HepG2 (cell line): ENCODE measurements around the gene KCNJ14. TPM values are rescaled to one million over a fixed set of nuclear protein-coding genes. Genes with fewer than 3 reads are reported as not detected.

ENCODE experiments used
- CSRNP2 ChIP-seq: sonication (generic); formaldehyde crosslinking; conservative IDR thresholded peaks from 2 replicates; pipeline ENCODE4 v1.8.0; 2022; ENCODE audit warnings: low read depth, missing genetic modification reagents
- DPF2 ChIP-seq: sonication (generic); formaldehyde crosslinking; IDR thresholded peaks from 2 replicates; pipeline ENCODE4 v1.4.0; 2020; ENCODE audit warnings: mild to moderate bottlenecking, low read depth, missing genetic modification reagents, borderline replicate concordance
- IKZF5 ChIP-seq: IDR thresholded peaks from 2 replicates; pipeline ENCODE4 v1.6.1; 2018; ENCODE audit warnings: missing genetic modification reagents, mild to moderate bottlenecking, missing compliant biosample characterization
- KDM2A ChIP-seq: sonication (generic); formaldehyde crosslinking; IDR thresholded peaks from 2 replicates; pipeline ENCODE4 v1.4.0; 2020; ENCODE audit warnings: low read depth, missing genetic modification reagents, borderline replicate concordance
- KDM3A ChIP-seq: IDR thresholded peaks from 2 replicates; pipeline ENCODE4 v1.6.1; 2018; ENCODE audit warnings: low read depth, missing compliant biosample characterization
- KLF12 ChIP-seq: sonication (generic); formaldehyde crosslinking; IDR thresholded peaks from 2 replicates; pipeline ENCODE4 v1.4.0; 2020; ENCODE audit warnings: missing genetic modification reagents, borderline replicate concordance
- NR2F6 ChIP-seq, 2 experiments: IDR thresholded peaks; 2 replicates each; pipeline ENCODE4 v1.6.1; 2016; ENCODE audit warnings: antibody characterized with exemption in 1 of 2, mild to moderate bottlenecking in 1 of 2
- PRDM10 ChIP-seq: sonication (generic); formaldehyde crosslinking; IDR thresholded peaks from 2 replicates; pipeline ENCODE4 v1.4.0; 2020; ENCODE audit warnings: low read depth, missing genetic modification reagents
- REL ChIP-seq: sonication (generic); formaldehyde crosslinking; conservative IDR thresholded peaks from 2 replicates; pipeline ENCODE4 v1.8.0; 2022; ENCODE audit warnings: mild to moderate bottlenecking, missing genetic modification reagents, moderate library complexity
- REPIN1 ChIP-seq: sonication (generic); formaldehyde crosslinking; IDR thresholded peaks from 2 replicates; pipeline ENCODE4 v1.8.0; 2022; ENCODE audit warnings: missing genetic modification reagents, low read depth, mild to moderate bottlenecking, borderline replicate concordance
- SMAD9 ChIP-seq: sonication (generic); formaldehyde crosslinking; IDR thresholded peaks from 2 replicates; pipeline ENCODE4 v1.5.1; 2020; ENCODE audit warnings: mild to moderate bottlenecking, missing genetic modification reagents
- SRSF1 ChIP-seq: fragments of 200-400 bp; formaldehyde crosslinking; optimal IDR thresholded peaks from 2 replicates; pipeline ENCODE3; 2017; ENCODE audit warnings: mild to moderate bottlenecking, low read depth, low read length, moderate library complexity
- THAP11 ChIP-seq: IDR thresholded peaks from 2 replicates; pipeline ENCODE4 v1.6.1; 2016; ENCODE audit warnings: missing biosample characterization, missing genetic modification reagents
- U2AF1 ChIP-seq: fragments of 200-400 bp; formaldehyde crosslinking; optimal IDR thresholded peaks from 2 replicates; pipeline ENCODE3; 2017; ENCODE audit warnings: mild to moderate bottlenecking, low read depth, low read length
- ZBTB26 ChIP-seq: IDR thresholded peaks from 2 replicates; pipeline ENCODE4 v1.6.1; 2016; ENCODE audit warnings: missing compliant biosample characterization, missing genetic modification reagents, borderline replicate concordance
- ZFP36L1 ChIP-seq: sonication (generic); formaldehyde crosslinking; IDR thresholded peaks from 2 replicates; pipeline ENCODE4 v1.8.0; 2022; ENCODE audit warnings: mild to moderate bottlenecking, missing genetic modification reagents, moderate library complexity
- ZNF382 ChIP-seq: sonication (generic); formaldehyde crosslinking; IDR thresholded peaks from 2 replicates; pipeline ENCODE4 v1.5.0; 2020; ENCODE audit warnings: missing genetic modification reagents, mild to moderate bottlenecking, borderline replicate concordance
- ZNF496 ChIP-seq: sonication (generic); formaldehyde crosslinking; IDR thresholded peaks from 2 replicates; pipeline ENCODE4 v1.8.1; 2023; ENCODE audit warnings: mild to moderate bottlenecking, moderate library complexity, missing genetic modification reagents; ENCODE audit not compliant: insufficient replicate concordance
- ZNF563 ChIP-seq: sonication (generic); formaldehyde crosslinking; IDR thresholded peaks from 2 replicates; pipeline ENCODE4 v1.8.0; 2022; ENCODE audit warnings: mild to moderate bottlenecking, moderate library complexity, missing genetic modification reagents
- ZNF564 ChIP-seq: sonication (generic); formaldehyde crosslinking; IDR thresholded peaks from 2 replicates; pipeline ENCODE4 v1.8.1; 2023; ENCODE audit warnings: mild to moderate bottlenecking, missing genetic modification reagents
- ZNF703 ChIP-seq: sonication (generic); formaldehyde crosslinking; IDR thresholded peaks from 2 replicates; pipeline ENCODE4 v1.5.1; 2020; ENCODE audit warnings: missing genetic modification reagents, mild to moderate bottlenecking, moderate library complexity, borderline replicate concordance
- ZNF720 ChIP-seq: sonication (generic); formaldehyde crosslinking; IDR thresholded peaks from 2 replicates; pipeline ENCODE4 v1.4.0; 2020; ENCODE audit warnings: missing genetic modification reagents
- ZNF780A ChIP-seq: sonication (generic); formaldehyde crosslinking; IDR thresholded peaks from 2 replicates; pipeline ENCODE4 v1.8.0; 2022; ENCODE audit warnings: mild to moderate bottlenecking, missing genetic modification reagents, moderate library complexity
- polyA plus RNA-seq, 8 experiments: library from polyadenylated mRNA; depleted of rRNA in 3 of 8; stranded (reverse) in 7 of 8; unstranded in 1 of 8; fragments of >200 nt; fragmentation: Illumina TruSeq in 4 of 8; extraction: Trizol in 4 of 8; gene quantifications; 2 replicates each; pipeline versions ENCODE4 v1.2.1 to v1.2.3, GENCODE V29; 2011 to 2016; ENCODE audit warnings: low read depth in 4 of 8, missing spikeins in 1 of 8, mixed read lengths in 1 of 8; ENCODE audit not compliant: insufficient read depth in 1 of 8
- total RNA-seq, 5 experiments: library from RNA; depleted of rRNA; stranded (reverse); fragments of >200 nt; fragmentation: Illumina TruSeq; extraction: Trizol; gene quantifications; 2 replicates each; pipeline ENCODE4 v1.2.3, GENCODE V29; 2016; ENCODE audit warnings: low read depth in 1 of 5

Gene KCNJ14
- total and polyA plus RNA-seq, 2 of the 13 experiments (the other 11 are each of a cell fraction or from before 2014, with no cell fraction given): 0.20 to 0.51 TPM

GRCh38 chr19:48417421-48417820, 38.0 kb upstream of the KCNJ14 start (continued):
- TF ChIP-seq NR2F6 (IDR thresholded peaks at IDR 0.05) (no peak), NR2F6 (CRISPR knock-in tag; IDR thresholded peaks at IDR 0.05) (peak; percentile 65), U2AF1 (no peak), KDM2A (no peak), KDM3A (no peak), ZBTB26 (CRISPR knock-in tag) (no peak), DPF2 (CRISPR knock-in tag) (no peak), SRSF1 (no peak), ZNF382 (CRISPR knock-in tag) (no peak), IKZF5 (CRISPR knock-in tag) (no peak), ZNF564 (no peak), ZNF720 (CRISPR knock-in tag) (no peak), REL (CRISPR knock-in tag) (no peak), KLF12 (CRISPR knock-in tag) (no peak), REPIN1 (CRISPR knock-in tag) (no peak), SMAD9 (CRISPR knock-in tag) (no peak), ZNF496 (CRISPR knock-in tag) (no peak), ZNF780A (no peak), ZFP36L1 (CRISPR knock-in tag) (no peak), THAP11 (CRISPR knock-in tag) (peak; percentile 57; the same call in 1 of the 2 replicates), PRDM10 (CRISPR knock-in tag) (no peak), ZNF703 (CRISPR knock-in tag) (no peak), CSRNP2 (no peak), ZNF563 (CRISPR knock-in tag) (no peak)
